ENCODE data around the gene BACE2.
"Not testable (repeated sequence)": the region's sequence is repeated elsewhere in the genome, so short reads cannot be mapped to it uniquely, and the experiment has no call there.

BACE2 gene

DNA sequence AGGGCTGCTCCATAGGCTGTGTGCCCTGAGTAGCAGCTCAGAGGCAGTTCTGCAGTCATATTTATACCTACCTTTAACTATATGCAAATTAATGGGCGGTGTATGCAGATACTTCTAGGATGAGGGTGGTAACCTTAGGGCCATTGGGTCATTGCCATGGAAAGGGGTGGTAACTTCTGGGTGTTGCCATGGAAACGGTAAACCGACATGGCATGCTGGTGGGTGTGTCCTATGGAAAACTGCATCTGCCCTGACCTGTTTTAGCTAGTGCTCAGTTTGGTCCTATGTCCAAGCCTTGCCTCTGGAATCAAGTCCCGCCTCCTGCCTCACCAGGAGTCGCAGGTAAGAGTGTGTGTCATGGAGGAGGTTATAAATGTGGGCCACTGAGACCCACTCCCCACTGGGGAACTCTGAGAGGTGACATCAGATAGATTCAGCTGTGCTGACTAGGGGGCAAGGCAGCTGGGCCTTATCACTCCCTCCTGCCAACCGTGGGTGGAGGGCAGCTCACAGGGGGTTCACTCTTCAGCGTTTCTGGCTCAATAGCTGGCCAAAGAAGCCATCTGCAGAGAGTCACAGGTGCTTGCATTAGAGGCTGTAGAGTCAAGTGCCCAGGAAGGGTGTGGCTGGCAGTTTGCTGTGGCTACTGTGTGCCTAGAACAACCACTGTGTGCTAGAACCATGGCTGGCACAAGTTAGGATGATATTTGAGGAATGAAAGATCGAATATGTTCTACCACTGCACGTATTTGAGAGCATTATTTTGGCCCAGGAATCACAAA, 19.0 kb downstream of the BACE2 start:
- DNase-seq = no peak

DNA sequence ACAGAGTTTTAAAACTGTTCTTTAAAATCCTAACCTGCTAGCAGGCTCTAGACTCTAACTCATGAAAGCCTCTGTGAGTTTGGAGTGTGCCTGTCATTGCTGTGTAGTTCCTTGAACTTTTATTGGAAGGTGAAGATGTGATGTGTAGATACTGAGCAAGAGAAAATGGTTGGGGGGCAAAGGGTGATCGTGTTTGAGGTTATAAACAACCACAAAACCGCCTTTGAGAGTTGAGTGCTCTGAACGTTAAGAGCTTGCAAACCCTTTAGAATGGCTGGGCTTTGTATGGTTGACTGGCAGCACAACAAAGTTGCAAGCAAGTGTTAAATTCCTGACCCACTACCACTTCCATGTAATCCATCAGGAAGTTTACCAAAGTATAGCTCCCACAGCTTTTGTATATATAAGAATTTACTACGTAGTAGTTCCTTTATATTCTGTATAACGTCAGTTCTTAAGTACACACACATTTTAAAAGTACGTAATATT, 19.6 kb downstream of the BACE2 start:
- no peak for DNase-seq

DNA sequence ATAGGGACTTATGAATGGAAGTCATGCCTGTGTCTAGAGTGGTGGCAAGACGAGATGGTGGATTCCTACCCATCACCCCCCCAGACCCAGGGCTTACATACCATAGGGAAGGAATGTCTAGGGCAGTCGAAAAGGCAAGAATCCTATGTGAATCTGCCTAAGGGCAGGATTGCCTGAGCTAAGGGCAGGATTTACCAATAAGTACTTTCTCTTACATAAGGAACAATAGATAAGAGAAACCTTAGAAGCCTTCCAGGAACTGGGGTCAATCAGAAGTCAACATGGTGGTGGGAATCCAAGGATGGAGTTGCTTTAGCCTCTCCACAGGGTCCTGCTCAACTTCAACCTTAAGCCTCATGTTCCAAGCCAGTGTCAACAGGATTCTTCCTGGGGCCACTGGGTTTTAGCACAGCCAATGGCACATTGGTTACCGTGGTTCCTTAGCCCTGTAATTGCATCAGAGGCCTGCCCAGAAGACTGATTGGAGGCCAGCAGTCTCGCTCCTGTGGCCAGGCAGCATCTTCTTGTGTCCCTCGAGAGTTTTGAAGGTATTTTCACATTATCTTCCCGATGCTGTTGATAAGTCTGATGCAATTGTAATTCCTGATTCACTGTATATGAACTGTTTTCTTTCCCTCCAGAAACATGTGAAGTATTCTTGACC, 20.7 kb downstream of the BACE2 start:
- DNase-seq = no peak

DNA sequence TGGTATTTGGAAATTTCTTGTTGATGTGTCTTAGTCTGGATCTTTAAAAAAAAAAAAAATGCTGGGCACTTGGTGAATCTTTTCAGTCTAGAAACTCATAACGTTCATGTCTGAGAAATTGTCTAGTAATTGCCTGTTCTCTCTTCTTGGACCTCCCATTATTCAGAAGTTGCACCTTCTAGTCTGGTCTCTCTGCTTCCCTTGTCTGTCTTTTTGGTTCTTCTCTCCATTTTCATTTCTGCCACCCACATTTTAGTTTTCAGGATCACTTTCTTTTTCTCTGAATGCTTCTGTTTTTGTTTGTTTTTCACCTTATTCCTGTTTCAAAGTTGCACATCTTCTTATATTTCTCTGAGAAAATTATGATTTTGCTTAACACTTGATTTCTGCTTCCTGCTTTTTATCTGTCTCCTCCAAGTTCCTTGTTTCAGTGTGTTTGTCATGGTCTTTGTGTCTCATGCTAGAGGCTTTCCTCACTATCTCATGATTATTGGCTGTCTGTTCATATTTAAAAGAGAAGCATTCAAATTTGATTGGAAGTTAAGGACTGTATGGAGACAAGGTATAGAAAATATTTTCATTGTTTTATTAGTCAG, 21.3 kb downstream of the BACE2 start:
- no peak for DNase-seq

- not testable (repeated sequence) for DNase-seq
These were observed 24.6 kb downstream of the BACE2 start for GRCh38 chr21:41192552-41192951.

GRCh38 chr21:41195311-41195710, 27.4 kb downstream of the BACE2 start:
- no peak for DNase-seq

- no peak for DNase-seq
These were observed 29.0 kb downstream of the BACE2 start for GRCh38 chr21:41196993-41197392.

DNA sequence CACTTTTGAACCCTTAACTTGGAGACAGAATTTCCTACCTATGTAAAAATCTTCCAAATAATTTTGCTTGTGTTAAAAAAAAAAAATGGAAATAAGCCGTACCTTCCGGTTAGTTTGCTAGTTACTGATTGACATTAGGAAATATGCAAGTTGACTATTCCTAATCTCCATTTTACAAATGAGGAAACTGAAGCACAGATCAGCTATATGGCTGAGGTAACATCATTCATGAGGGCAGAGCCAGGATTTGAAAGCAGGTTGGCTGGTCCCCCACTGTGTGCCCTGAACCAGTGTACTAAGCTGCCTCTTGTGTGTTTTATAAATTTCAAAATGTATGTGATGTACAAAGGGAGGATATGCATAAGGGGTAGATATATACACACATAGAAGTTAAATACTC, 29.6 kb downstream of the BACE2 start:
- DNase-seq = no peak

DNA sequence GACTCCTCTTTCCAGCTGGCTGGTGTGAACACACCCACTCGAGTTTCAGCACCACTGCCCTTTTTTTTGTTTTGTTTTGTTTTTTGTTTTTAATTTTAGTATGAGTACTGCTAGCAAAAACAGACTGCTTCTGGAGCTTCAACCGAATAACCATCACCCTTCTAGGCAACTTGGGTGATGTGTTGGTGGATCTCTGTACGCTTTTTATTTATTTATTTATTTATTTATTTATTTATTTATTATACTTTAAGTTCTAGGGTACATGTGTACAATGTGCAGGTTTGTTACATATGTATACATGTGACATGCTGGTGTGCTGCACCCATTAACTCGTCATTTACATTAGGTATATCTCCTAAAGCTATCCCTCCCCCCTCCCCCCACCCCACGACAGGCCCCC, 30.7 kb downstream of the BACE2 start:
- not testable (repeated sequence) for DNase-seq

DNA sequence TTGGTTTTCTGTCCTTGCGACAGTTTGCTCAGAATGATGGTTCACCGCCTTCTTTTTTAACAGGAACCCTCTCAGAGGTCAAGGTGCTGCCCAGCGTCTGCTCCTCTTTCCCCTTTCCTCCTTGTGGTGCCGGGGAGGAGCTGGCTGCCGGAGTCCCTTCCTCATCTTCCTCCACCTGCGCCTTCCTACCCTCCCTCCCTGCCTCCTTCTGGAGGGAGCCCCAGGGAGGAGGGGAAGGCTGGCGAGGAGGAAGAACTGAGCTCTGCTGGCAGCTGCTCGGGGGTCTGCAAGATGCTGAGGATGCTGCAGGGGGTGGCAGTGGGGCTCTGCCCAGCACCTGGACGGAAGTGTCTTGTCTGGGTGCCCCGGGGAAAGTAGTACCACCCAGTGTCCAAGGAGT, 31.2 kb downstream of the BACE2 start:
- DNase-seq = no peak

DNA sequence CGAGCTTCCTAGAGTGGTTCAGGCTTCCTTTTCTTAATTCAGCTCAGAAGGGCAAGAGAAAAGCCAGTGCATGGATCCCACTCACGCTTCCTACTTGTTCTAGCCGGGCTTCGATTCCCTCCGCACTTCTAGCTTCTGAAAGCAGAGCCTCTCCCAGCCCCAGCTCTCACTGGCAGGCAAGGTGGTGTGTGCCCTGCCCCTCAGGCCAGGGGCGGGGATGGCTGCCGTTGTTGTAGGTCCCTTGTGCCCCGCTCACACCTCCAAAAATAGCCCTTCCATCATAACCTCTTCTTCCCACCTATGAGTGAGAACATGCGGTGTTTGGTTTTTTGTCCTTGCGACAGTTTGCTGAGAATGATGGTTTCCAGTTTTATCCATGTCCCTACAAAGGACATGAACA, 31.6 kb downstream of the BACE2 start:
- DNase-seq = no peak

DNA sequence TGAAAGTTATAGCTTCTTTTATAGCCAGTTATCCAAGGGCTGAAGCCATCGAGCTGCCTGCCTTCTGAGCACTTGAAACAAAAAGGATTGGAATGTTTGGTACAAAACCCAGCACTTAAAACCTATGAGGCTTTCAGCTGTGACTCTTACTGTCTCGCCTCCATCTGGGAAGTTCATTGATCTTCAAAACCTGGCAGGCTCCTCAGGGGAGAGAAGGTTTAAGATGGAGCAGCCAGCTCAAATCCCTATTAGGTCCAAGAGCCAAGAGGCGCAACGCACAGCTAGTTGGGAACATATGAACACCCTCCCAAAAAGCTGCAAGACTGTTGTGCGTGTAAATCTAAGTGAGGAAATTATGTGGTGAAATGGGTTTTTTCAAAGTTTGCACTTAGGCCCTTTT, 33.4 kb downstream of the BACE2 start:
- DNase-seq = no peak

DNA sequence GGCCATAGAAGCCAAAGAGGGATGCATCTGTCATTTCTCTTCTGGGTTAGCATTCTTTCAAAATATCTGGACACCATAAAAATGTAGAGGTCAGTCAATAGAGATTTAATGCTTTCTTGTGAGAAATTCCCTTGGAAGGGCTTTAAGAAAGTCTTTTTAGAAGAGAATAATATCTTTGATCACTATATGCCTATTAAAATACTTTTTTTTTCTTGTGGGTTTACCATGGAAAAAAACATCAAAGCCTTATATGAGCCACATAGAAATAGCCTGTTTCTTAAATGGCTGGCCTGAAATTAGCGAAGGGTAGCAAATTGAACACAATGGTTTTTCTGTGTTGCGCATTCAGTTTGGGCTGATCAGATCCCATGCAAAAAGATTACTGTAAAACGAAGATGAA, 36.8 kb downstream of the BACE2 start:
- DNase-seq = no peak

GRCh38 chr21:41207401-41208375, 39.7 kb downstream of the BACE2 start:
- DNase-seq = no peak

DNA sequence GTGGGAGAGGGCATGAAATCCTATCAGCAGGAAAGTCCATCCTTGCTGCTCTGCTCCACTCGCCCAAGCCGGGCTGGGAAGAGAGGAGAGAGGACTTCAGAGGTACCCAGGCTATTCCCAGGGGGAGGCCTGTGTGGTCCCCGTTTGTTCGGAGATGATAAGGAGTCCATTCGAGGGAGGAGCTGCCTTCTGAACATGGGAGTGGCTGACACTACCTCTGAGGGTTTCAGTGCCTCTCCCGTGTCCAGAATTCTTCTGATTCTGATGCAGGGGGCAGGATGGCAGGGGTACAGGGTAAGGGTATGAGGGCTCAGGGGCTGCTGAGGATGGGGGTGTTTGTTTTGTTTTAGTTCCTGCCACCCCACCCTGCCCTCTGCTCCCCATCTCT, 40.4 kb downstream of the BACE2 start:
- DNase-seq = no peak

GRCh38 chr21:41209016-41209619, 41.2 kb downstream of the BACE2 start:
- no peak for DNase-seq

GRCh38 chr21:41210426-41211059, 42.6 kb downstream of the BACE2 start:
- DNase-seq = no peak

GRCh38 chr21:41211060-41211805, 43.3 kb downstream of the BACE2 start:
- DNase-seq = no peak

GRCh38 chr21:41213021-41213420, 45.1 kb downstream of the BACE2 start:
- DNase-seq = no peak

DNA sequence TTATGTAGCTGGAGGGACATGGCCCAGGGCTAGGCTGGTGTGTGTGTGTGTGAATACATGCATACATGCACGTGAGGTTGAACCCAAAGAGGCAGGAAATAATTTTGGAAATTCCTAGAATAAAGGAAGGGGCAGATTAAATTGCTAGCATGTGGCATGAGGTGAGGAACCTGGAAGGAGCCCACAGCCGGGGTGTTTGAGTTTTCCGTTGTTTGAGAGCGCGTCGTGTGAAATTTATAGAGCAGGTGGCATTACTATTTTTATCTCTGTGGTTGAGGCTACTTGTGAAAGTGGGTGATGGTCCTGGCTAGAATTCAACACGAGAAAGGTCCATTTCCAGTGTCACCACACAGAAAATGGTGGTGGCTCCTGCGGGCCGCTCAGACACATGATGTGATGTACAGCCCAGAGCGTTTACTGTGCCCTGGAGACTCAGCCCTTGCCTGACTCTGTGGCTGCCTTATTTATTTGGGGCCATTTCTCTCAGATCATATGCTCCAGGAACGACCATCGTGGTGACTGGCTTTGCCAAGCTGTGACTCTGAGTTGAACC, 48.0 kb downstream of the BACE2 start:
- DNase-seq = no peak

DNA sequence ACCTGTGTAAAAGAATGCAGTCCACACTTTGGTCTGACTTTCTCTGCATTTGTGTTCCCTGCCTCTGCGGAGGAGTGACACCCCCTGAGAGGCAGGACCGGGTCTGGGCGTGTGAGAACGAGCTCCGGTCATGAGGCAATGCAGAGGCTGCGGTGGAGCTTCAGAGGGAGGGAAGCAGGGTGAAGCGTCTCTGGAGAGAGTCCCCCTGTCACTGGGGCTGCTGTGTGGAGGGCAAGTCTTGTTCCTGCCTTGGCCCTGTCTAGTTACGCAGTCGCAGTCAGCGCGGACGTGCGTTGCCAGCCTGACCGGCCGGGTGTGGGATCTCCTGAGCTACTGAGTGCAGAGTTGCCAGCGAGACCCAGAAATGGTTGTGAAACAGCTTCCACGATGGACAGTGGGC, 48.5 kb downstream of the BACE2 start:
- no peak for DNase-seq
